GM19023 (cell line): ENCODE measurements around the gene TBC1D2B.

Source experiments
- ATAC-seq: cut with Tn5 transposase; IDR thresholded peaks from one replicate; pipeline ENCODE4 v1.9.1; 2021; ENCODE audit warnings: mild to moderate bottlenecking, moderate library complexity; ENCODE audit not compliant: unreplicated experiment

The TBC1D2B gene

GRCh38 chr15:78035861-78036476 is 41.5 kb downstream of the TBC1D2B start:
- ATAC-seq: no peak

DNA sequence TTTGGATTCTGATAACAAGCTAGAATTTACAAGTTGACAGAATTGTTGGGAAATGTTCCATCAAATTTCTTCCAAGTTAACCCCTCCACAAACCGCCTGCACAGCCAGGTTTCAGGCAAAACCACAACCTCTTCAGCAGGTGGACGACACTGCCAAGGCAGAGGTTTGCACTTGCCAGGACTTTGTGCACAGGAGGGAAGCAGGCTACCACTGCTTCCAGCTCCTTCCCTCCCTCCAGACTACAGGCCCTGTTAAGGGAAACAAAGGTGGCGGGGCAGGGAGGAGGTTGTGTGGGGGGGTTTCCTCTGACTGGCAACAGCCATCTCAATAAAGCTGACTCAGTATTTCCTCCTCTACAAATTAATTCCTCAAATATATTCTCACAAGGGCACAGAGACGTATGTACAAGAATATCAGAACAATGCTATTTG is 42.2 kb downstream of the TBC1D2B start:
- ATAC-seq: no peak

GRCh38 chr15:78034495-78035191 is 42.9 kb downstream of the TBC1D2B start:
- ATAC-seq: peak; percentile 82

- no peak for ATAC-seq
Measured at GRCh38 chr15:78033864-78034263, 43.6 kb downstream of the TBC1D2B start.

DNA sequence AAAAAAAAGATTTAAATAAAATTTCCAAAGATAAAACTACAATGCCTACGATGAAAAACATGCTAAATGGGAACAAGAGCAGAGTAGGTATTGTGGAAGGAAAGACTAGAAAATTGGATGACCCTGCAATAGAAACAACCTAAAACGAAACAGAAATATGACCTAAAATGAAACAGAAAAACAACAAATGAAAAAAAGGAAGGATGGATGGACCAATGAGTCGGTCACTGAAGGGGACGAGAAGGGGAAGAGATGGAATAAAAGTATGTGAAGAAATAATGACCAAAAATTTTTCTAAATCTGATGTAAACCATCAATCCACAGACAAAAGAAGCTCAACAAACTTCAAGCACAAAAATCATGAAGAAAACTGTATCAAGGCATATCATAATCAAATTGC is 44.8 kb downstream of the TBC1D2B start:
- no peak for ATAC-seq

DNA sequence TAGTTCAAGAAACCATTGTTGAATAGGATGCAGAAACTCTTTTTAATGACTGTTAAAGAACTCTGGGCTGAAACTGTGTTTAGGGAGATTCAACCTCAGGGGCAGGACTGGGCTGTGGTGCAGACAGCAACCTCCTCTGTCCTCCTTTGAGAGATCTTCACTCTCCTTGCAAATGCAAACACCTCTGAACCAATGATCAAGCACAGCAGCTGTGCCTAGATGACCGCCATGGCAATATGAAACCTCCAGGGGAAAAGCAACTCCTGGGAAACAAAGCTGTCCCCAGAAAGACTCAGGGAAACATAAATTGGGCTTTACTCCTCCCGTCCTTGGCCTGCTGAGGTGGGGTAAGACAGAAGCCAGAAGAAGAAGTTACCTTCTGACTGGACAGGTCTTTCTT is 52.6 kb downstream of the TBC1D2B start:
- ATAC-seq: no peak

GRCh38 chr15:78024519-78024870 is 53.0 kb downstream of the TBC1D2B start:
- ATAC-seq: no peak

DNA sequence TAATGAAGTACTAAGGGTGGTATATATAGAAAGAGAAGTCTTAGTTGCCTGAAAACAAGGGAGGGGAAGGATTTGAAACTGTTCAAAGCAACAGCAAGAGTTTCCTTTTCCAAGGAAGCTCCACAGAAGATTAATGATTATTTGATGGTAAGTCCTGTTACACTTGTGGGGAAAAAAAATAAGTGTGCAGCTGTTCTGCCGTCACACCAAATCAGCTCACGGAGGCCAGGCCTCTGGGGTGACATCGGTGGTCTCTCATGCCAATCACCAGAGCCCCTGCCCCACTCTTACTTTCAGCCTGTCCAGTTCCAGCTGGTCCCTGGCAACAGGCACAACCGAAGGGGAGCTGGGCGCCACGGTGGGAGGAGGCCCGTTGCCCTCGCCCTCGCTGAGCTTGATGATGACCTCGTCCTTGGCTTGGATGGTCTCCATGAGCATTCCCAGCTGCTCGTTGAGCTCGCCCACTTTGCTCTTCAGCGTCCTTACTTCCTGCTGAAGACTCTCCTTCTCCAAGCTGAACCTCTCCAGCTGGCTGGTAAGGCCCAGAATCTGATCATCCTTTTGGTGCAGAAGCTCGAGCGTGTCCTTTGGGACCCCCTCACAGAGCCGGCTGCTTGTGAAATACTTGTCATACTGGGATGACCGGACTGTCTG is 53.5 kb downstream of the TBC1D2B start:
- ATAC-seq: no peak

DNA sequence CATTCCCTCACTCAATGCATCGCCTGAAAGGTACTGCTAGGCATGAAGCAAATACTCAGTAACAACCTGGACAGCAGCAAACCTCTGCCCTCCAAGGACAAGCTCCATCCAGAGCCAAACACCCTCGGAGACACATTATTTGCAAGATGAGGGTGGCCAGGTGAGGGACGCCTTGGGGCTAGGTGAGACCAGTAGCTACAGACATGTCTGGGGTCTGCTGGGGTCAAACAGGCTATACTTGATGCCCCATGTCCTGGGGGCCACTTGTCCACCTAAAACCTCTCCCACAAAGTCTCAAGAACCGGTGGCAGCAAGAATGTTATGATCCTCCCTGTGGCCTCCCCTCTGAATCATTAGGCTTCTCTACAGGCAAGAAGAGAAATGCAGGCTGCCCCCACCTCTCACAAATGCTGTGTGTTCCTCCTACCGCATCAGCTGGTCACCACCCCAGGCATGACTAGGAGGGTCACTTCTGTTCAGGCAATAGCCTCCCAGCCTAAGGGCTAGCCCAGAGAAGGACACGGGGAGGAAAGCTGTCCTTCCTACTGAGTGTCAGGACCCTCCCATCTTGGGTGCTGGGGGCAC is 54.3 kb downstream of the TBC1D2B start:
- ATAC-seq: no peak

DNA sequence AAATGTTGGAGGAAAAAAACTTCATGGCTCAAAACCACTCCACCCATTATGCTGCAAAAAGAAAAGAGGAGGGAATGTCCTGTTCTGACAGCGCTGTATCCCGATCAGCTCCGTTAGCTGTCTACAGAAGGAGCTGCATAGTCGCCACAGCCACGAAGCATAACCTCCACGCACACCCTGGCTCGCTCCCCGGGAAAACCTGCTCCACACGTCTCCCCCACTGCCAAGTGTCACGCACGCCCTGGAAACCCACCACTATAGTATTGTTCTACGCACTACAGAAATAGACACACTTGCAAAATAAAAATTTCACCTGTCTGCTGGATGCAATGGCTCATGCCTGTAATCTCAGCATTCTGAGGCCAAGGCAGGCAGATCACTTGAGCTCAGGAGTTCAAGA is 55.8 kb downstream of the TBC1D2B start:
- no peak for ATAC-seq

DNA sequence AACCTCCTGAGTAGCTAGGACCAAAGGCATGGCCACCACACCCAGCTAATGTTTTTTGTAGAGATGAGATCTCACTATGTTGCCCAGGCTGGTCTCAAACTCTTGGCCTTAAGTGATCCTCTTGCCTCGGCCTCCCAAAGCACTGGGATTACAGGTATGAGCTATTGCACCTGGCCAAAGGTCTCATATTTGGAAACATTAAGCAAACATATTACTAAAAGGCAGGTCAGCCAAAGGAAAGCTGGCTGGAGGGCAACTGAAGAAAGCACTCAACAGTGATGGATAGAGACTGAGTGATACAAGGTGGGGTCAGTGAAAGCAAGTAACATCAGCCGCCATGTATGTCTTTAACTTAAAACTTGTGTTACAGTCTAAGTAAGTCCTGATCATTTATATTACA is 57.5 kb downstream of the TBC1D2B start:
- no peak for ATAC-seq

DNA sequence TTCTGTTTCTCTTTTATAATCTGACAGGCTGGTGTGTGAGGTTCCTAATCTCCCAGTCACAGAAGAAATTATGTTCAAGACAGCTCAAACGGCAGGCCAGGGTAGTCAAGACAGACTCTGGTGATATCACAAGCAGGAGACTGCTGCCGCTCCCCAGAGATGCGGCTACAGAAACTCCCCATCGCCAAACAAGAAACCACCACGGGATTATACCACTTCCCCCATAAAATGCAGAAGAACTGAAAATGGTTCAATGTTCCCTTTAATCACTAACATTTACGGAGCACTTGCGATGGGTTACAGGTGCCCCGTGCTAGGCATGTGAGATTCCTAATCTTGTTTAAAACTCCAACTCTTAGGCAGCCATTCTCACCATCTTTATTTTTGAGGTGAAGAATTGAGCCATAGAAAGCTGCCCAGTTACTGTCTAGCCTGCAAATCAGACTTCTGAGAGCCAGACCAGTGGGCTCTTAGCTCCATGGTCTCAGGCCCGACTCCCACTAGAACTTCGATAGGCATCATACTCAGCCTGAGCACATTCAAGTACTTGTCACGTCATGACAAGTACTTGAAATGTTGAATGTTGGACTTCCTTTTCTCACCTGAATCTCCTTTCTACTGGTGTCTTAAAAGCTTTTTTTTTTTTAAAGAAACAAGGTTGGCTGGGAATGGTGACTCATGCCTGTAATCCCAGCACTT is 58.4 kb downstream of the TBC1D2B start:
- no peak for ATAC-seq

DNA sequence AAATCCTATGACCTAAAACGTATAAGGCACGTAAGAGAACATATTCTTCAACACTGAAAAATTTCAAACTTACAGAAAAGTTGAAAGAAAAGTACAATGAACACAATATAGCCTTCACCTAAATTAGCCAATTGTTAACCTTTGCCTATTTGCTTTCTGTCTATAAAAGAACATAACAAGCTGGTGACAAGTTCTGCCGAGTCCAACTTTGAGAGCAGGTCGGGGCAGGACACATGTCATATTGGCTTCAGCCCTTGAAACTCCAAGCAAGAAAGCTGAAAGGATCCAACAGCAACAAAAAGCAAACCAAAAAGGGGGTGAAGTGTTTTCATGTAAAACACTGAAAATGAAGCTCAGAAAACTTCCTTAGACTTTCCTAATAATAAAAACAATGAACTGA is 59.1 kb downstream of the TBC1D2B start:
- ATAC-seq: no peak

DNA sequence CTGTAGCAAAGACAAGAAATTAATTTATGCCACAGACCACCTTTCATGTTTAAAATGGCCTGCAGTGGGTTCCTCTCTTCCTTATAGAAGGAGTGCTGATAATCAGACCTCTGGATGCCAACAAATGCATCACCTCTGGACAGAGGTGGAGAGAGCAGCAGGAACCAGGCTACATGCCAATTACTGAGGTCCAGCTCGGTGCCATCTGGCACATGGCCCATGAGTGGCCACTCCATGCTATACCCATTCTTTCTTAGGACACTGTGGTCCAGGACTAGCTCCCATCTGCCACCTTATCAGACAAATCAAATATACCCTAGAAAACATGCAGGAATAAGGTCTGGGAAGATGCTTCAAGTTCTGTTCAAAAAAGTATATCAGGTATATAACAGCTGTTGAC is 60.7 kb downstream of the TBC1D2B start:
- ATAC-seq: no peak

GRCh38 chr15:78012643-78013077 is 64.9 kb downstream of the TBC1D2B start:
- no peak for ATAC-seq

DNA sequence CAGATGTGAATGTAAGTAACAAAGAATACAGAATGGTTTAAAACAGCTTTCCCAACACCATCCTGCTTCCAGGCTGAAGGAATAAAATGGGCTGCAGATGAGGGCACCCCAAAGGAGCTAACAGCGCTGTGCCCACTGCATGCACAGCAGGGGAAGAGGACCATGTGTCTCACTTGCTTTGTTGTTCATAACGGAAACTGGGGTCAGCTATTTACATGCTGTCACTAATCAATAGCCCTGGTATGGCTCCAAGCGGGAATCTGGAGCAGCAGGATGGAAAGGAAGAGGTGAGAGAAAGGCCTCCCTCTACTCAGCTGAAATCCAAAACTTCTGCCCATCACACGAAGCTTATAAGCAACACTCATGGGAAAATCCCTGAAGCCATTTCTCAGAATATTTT is 67.4 kb downstream of the TBC1D2B start:
- ATAC-seq: no peak

GRCh38 chr15:78007964-78008886 is 69.3 kb downstream of the TBC1D2B start:
- ATAC-seq: no peak

GRCh38 chr15:78007211-78007931 is 70.1 kb downstream of the TBC1D2B start:
- no peak for ATAC-seq

GRCh38 chr15:78006567-78007205 is 70.8 kb downstream of the TBC1D2B start:
- no peak for ATAC-seq
